Hepatocyte (in vitro differentiated cells): ENCODE data around the gene MT1E.
"Not testable (repeated sequence)": the region's sequence is repeated elsewhere in the genome, so short reads cannot be mapped to it uniquely, and the experiment has no call there.

Source experiments
- CTCF ChIP-seq: fragments of 200-600 bp; sonication (generic); IDR thresholded peaks from 2 replicates; pipeline ENCODE4 v1.5.1; 2016; ENCODE audit warnings: antibody characterized with exemption, mild to moderate bottlenecking; ENCODE audit not compliant: poor library complexity
- EZH2phosphoT487 ChIP-seq: fragments of 200-600 bp; sonication (generic); IDR thresholded peaks from one replicate; pipeline ENCODE4 v1.6.1; 2018; ENCODE audit warnings: antibody characterized with exemption, mild to moderate bottlenecking, low read depth, moderate library complexity; ENCODE audit not compliant: unreplicated experiment, severe bottlenecking

- not testable (repeated sequence) for TF ChIP-seq CTCF, EZH2phosphoT487
Measured at GRCh38 chr16:56582911-56583310, 42.7 kb upstream of the MT1E start.
